Liver (tissue), 9 donors: ENCODE measurements around the gene DEAF1. TPM values are rescaled to one million over a fixed set of nuclear protein-coding genes. Genes with fewer than 3 reads are reported as not detected.

Experiments
- DNase-seq: peaks from one replicate; pipeline ENCODE4 v3.0.0-alpha.2; 2017; ENCODE audit warnings: low spot score
- H3K27ac ChIP-seq, 2 donors: one replicate each; pipeline ENCODE4 v1.7.0; 2013; ENCODE audit warnings: inconsistent platforms in 2 of 2, low read length in 2 of 2, control low read depth in 1 of 2, low read depth in 1 of 2, mild to moderate bottlenecking in 1 of 2
- H3K27me3 ChIP-seq, 4 donors: one replicate each; pipeline versions ENCODE4 v1.6.1 to v1.7.0; 2013; ENCODE audit warnings: low read length in 3 of 4, inconsistent platforms in 1 of 4, mild to moderate bottlenecking in 1 of 4, moderate library complexity in 1 of 4; ENCODE audit not compliant: control insufficient read depth in 4 of 4, insufficient read depth in 4 of 4
- H3K36me3 ChIP-seq, 4 donors: one replicate each; pipeline versions ENCODE4 v1.6.1 to v1.7.0; 2013; ENCODE audit warnings: low read length in 3 of 4, mild to moderate bottlenecking in 3 of 4, low read depth in 1 of 4, moderate library complexity in 1 of 4; ENCODE audit not compliant: control insufficient read depth in 4 of 4, insufficient read depth in 3 of 4
- H3K4me1 ChIP-seq, 4 donors: one replicate each; pipeline versions ENCODE4 v1.6.1 to v1.7.0; 2013; ENCODE audit warnings: low read length in 3 of 4, mild to moderate bottlenecking in 3 of 4, moderate library complexity in 1 of 4; ENCODE audit not compliant: control insufficient read depth in 4 of 4, insufficient read depth in 4 of 4
- H3K4me3 ChIP-seq, 3 donors: one replicate each; pipeline versions ENCODE4 v1.6.1 to v1.7.0; 2013; ENCODE audit warnings: low read length in 3 of 3, control low read depth in 1 of 3, low read depth in 1 of 3, mild to moderate bottlenecking in 1 of 3
- H3K9ac ChIP-seq, 2 donors: one replicate each; pipeline ENCODE4 v1.7.0; 2013; ENCODE audit warnings: low read length in 2 of 2, mild to moderate bottlenecking in 2 of 2, moderate library complexity in 2 of 2, control low read depth in 1 of 2, low read depth in 1 of 2
- H3K9me3 ChIP-seq, 4 donors: one replicate each; pipeline versions ENCODE4 v1.6.1 to v1.7.0; 2013; ENCODE audit warnings: low read length in 3 of 4; ENCODE audit not compliant: control insufficient read depth in 4 of 4
- ATF3 ChIP-seq: IDR thresholded peaks from 2 replicates; pipeline ENCODE4 v1.6.1; 2016; ENCODE audit warnings: antibody characterized with exemption
- CTCF ChIP-seq: fragments of 150-350 bp; IDR thresholded peaks from 2 replicates; pipeline ENCODE4 v1.5.1; 2017; ENCODE audit warnings: improper control_type of control experiment, low read depth, low read length; ENCODE audit not compliant: missing input control
- EGR1 ChIP-seq, 2 donors: IDR thresholded peaks; 2 replicates each; pipeline ENCODE4 v1.6.1; 2016 to 2018; ENCODE audit warnings: antibody characterized with exemption in 2 of 2, low read depth in 2 of 2
- FOXA1 ChIP-seq: IDR thresholded peaks from 2 replicates; pipeline ENCODE4 v1.6.1; 2016; ENCODE audit warnings: antibody characterized with exemption
- FOXA2 ChIP-seq: IDR thresholded peaks from 2 replicates; pipeline ENCODE4 v1.6.1; 2016; ENCODE audit warnings: antibody characterized with exemption
- GABPA ChIP-seq, 2 donors: IDR thresholded peaks in 1 of 2; conservative IDR thresholded peaks in 1 of 2; 2 replicates each; pipeline ENCODE4 v1.6.1; 2016; ENCODE audit warnings: antibody characterized with exemption in 2 of 2, mild to moderate bottlenecking in 1 of 2, moderate library complexity in 1 of 2
- HNF4A ChIP-seq, 2 donors: conservative IDR thresholded peaks; 2 replicates each; pipeline ENCODE4 v1.6.1; 2016; ENCODE audit warnings: antibody characterized with exemption in 2 of 2, mild to moderate bottlenecking in 2 of 2
- HNF4G ChIP-seq: IDR thresholded peaks from 2 replicates; pipeline ENCODE4 v1.6.1; 2016; ENCODE audit warnings: antibody characterized with exemption
- JUND ChIP-seq, 2 donors: IDR thresholded peaks; 2 replicates each; pipeline ENCODE4 v1.6.1; 2016; ENCODE audit warnings: antibody characterized with exemption in 2 of 2
- MAX ChIP-seq: IDR thresholded peaks from 2 replicates; pipeline ENCODE4 v1.6.1; 2016; ENCODE audit warnings: antibody characterized with exemption
- NR2F2 ChIP-seq: IDR thresholded peaks from 2 replicates; pipeline ENCODE4 v1.6.1; 2016; ENCODE audit warnings: antibody characterized with exemption
- RAD21 ChIP-seq, 2 donors: IDR thresholded peaks; 2 replicates each; pipeline ENCODE4 v1.6.1; 2016; ENCODE audit warnings: antibody characterized with exemption in 2 of 2, mild to moderate bottlenecking in 2 of 2
- REST ChIP-seq: IDR thresholded peaks from 2 replicates; pipeline ENCODE4 v1.6.1; 2016; ENCODE audit warnings: antibody characterized with exemption, mild to moderate bottlenecking
- RXRA ChIP-seq, 2 donors: IDR thresholded peaks; 2 replicates each; pipeline ENCODE4 v1.6.1; 2017 to 2018; ENCODE audit warnings: antibody characterized with exemption in 2 of 2, mild to moderate bottlenecking in 1 of 2
- SP1 ChIP-seq: IDR thresholded peaks from 2 replicates; pipeline ENCODE4 v1.6.1; 2018; ENCODE audit warnings: antibody characterized with exemption, mild to moderate bottlenecking
- TAF1 ChIP-seq: conservative IDR thresholded peaks from 2 replicates; pipeline ENCODE4 v1.6.1; 2016; ENCODE audit warnings: antibody characterized with exemption, mild to moderate bottlenecking
- YY1 ChIP-seq: IDR thresholded peaks from 2 replicates; pipeline ENCODE4 v1.6.1; 2016; ENCODE audit warnings: antibody characterized with exemption, mild to moderate bottlenecking
- ZBTB33 ChIP-seq: IDR thresholded peaks from 2 replicates; pipeline ENCODE4 v1.6.1; 2016; ENCODE audit warnings: antibody characterized with exemption
- WGBS: extraction: QIAGEN DNeasy Blood & Tissue Kit; methylation state at CpG from one replicate; pipeline ENCODE4 v1.1.7; 2013; 5-methylcytosine and 5-hydroxymethylcytosine counted together
- polyA plus RNA-seq, 2 donors: library from polyadenylated mRNA; stranded (reverse) in 1 of 2; unstranded in 1 of 2; fragments of 200-250 nt in 1 of 2; fragments of >200 nt in 1 of 2; fragmentation: Nextera tagmentation in 1 of 2; extraction: Ambion mirVana in 1 of 2; gene quantifications; one replicate each; pipeline versions ENCODE4 v1.2.1 to v1.2.3, GENCODE V29; 2013 to 2015
- total RNA-seq, 2 donors: library from RNA; depleted of rRNA; stranded (reverse); fragments of >200 nt; gene quantifications; one replicate each; pipeline ENCODE4 v1.2.3, GENCODE V29; 2014
- donor health status: healthy.
- donor health status: healthy.
- donor health status: healthy.
- donor health status: healthy.
- donor health status: healthy.

The DEAF1 gene
- total and polyA plus RNA-seq, 4 donors, result 7.0 to 11.4 (median 10.1) TPM

GRCh38 chr11:680476-680875, 14.5 kb downstream of the DEAF1 start:
- no peaks in the 10 kb centered on the region for H3K9me3 ChIP-seq
- no peak for DNase-seq
- H3K36me3 ChIP-seq, result peaks cover 9 to 40% (median 17%) of the 10 kb centered on the region in 4 donors
- no peak overlapping the region for H3K4me3 ChIP-seq
- WGBS, result 80% methylated on average over 19 of the region's 19 CpGs
- H3K27me3 ChIP-seq, result no peaks in the 10 kb centered on the region
- H3K27ac ChIP-seq, result no peak overlapping the region
- TF ChIP-seq HNF4G (no peak), FOXA1 (no peak), FOXA2 (no peak), MAX (no peak), EGR1 (IDR thresholded peaks at IDR 0.05; ENCODE audit: low read depth in 2 of 2) (no peak), RXRA (IDR thresholded peaks at IDR 0.05) (no peak), JUND (IDR thresholded peaks at IDR 0.05) (no peak)
- no peak overlapping the region for H3K9ac ChIP-seq
- H3K4me1 ChIP-seq, result peaks cover 2 to 21% (median 13%) of the 10 kb centered on the region in 4 donors

GRCh38 chr11:679271-680207, 15.5 kb downstream of the DEAF1 start:
- 46% methylated on average over 36 of the region's 36 CpGs for WGBS
- Histone ChIP-seq H3K27me3 (no peaks in the 10 kb centered on the region), H3K36me3 (peaks cover 9 to 37% (median 15%) of the 10 kb centered on the region in 4 donors), H3K9ac (no peak overlapping the region), H3K9me3 (no peaks in the 10 kb centered on the region), H3K4me3 (no peak overlapping the region), H3K4me1 (peaks cover 2 to 21% (median 13%) of the 10 kb centered on the region in 4 donors), H3K27ac (peak overlapping the region; percentile 71 to 81)
- DNase-seq, result no peak
- TF ChIP-seq HNF4G (peak; percentile 65), EGR1 (IDR thresholded peaks at IDR 0.05; ENCODE audit: low read depth in 2 of 2) (no peak), TAF1 (no peak), GABPA (IDR thresholded peaks at IDR 0.05 in 1 of 2, conservative IDR thresholded peaks at IDR 0.05 in 1 of 2) (no peak), CTCF (no peak), FOXA1 (no peak), ATF3 (no peak), FOXA2 (no peak), JUND (IDR thresholded peaks at IDR 0.05) (no peak), RXRA (IDR thresholded peaks at IDR 0.05) (peak; percentile 96 to 100), REST (no peak), ZBTB33 (no peak), HNF4A (conservative IDR thresholded peaks at IDR 0.05) (peak; percentile 86 to 93), NR2F2 (peak; percentile 78), SP1 (peak; percentile 70), RAD21 (IDR thresholded peaks at IDR 0.05) (peak in 1 of 2 donors; percentile 22), MAX (no peak), YY1 (no peak)
